Myocyte (in vitro differentiated cells): ENCODE data around the gene MYRFL. TPM values are rescaled to one million over a fixed set of nuclear protein-coding genes. Genes with fewer than 3 reads are reported as not detected.
"Not testable (repeated sequence)": the region's sequence is repeated elsewhere in the genome, so short reads cannot be mapped to it uniquely, and the experiment has no call there.

ENCODE experiments used
- DNase-seq: peaks from one replicate; pipeline ENCODE4 v3.0.0-alpha.2; 2012; ENCODE audit warnings: low read depth
- total RNA-seq: library from RNA; depleted of rRNA; stranded (reverse); fragments of >200 nt; gene quantifications from 2 replicates; pipeline ENCODE4 v1.2.3, GENCODE V29; 2014

MYRFL gene
- total RNA-seq, 1 donor from 2014 or later = 0.03 TPM

DNA sequence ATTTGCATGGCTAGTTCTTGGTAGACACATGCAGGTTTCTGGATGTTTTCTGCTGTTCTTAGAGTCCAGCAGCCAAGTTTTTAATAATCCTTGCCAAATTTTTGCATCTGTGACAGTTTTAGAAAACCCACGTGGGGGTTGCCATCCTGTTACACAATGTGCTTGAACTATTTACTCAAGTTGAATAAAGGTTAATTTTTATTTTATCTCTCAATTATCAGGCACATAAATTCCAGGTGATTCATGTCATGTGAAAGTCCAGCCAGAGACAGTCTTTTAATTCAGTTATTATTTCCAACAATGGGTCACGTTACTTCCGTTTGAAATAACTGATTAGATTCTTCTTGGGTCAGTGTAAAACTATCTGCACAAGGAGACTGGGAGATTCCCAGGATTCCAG, 15.7 kb downstream of the MYRFL start:
- no peak for DNase-seq

DNA sequence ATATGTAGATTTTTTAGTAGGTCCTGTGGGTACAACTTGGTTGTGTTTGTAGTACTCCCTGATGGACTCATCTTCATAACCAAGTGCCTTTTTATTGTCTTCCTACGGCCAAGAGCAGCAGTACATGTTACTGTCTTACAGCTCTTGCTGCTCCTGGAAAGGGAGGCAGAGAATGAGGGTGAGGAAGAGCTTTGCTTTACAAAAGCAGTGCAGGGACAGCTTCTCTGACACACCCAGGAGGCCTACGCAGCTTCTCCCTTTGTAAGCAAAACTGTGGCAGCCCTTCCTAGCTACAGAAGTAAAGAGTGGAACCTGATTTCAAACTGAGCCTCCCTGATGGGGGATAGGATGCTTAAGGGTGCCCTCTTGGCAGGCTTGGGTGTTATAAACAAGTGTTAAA, 18.6 kb downstream of the MYRFL start:
- no peak for DNase-seq

DNA sequence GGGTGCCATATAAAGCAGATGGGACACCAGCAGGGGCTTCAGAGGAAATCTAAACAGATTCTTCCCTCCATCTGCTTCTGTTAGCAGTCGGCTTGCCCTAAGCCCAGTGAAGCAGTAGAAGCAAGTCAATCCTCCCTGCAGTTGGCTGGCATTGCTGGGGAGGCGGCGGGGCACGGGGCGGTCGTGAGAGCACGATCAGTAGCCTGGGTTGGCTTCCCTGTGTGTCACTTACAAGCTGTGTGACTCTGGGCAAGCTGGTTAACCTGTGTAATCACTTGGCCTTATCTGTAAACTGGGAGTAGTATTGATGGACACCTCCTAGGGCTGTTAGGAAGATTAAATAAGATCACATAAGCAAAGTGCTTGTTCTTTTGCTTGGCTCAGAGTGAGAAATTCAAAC, 19.4 kb downstream of the MYRFL start:
- no peak for DNase-seq

DNA sequence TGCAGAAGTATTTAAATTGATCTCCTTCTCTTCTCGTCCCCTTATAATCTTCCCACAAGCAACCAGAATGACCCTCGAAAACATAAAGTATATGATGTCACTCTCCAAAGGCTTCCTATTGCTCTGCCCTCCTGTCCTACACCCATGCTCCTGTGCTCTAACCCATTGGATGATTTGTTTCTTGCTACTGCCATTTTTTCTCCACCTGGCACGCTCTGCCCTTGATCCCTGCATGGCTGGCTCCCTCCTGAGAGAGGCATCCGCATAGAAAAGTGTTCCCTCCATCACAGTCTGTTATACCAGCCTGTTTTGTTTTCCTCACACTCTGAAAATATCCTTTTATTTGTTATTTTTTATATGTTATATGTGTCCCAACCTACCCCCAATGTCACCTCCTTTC, 19.8 kb downstream of the MYRFL start:
- no peak for DNase-seq

DNA sequence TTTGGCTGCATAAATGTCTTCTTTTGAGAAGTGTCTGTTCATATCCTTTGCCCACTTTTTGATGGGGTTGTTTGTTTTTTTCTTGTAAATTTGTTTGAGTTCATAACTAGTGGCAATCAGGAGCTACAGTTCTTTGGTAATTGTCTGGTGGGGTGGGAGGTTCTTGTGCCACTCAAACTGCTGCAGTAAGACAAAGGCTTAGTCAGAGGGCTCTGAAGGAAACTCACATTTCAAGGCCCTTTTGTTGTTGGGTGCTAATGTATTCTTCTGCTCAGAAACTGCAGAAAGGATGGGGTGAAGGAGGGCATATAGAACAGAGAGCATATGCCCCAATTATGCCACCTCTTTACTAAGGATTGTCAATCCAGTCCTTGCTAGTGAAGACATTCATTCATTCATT, 21.9 kb downstream of the MYRFL start:
- DNase-seq = no peak

DNA sequence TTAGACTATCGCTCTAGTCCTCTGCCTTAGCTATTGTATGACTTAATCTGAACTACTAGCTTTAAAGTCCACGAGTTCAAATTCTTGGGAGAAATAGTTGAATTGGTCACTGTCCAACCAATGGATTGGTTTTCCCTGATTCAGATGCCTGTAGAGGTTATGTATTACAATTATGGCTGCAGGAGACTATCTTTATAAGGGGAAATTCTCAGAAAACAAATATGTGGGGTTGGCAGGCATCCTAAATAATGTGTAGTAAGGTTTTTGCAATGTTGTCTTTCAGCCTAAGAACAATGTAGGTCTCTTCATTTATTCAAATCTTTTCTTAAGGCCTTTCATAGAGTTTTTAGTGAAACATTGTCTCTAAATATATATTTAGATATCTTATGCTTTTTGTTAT, 26.9 kb downstream of the MYRFL start:
- DNase-seq = no peak

DNA sequence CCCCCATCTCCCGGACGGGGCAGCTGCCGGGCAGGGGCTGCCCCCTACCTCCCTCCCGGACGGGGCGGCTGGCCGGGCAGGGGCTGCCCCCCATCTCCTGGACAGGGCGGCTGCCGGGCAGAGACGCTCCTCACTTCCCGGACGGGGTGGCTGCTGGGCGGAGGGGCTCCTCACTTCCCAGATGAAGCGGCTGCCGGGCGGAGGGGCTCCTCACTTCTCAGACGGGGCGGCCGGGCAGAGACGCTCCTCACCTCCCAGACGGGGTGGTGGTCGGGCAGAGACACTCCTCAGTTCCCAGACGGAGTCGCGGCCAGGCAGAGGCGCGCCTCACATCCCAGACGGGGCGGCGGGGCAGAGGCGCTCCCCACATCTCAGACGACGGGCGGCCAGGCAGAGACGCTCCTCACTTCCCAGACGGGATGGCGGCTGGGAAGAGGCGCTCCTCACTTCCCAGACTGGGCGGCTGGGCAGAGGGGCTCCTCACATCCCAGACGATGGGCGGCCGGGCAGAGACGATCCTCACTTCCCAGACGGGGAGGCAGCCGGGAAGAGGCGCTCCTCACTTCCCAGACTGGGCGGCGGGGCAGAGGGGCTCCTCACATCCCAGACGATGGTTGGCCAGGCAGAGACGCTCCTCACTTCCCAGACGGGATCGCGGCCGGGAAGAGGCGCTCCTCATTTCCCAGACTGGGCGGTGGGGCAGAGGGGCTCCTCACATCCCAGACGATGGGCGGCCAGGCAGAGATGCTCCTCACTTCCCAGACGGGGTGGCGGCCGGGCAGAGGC, 28.3 kb downstream of the MYRFL start:
- not testable (repeated sequence) for DNase-seq

DNA sequence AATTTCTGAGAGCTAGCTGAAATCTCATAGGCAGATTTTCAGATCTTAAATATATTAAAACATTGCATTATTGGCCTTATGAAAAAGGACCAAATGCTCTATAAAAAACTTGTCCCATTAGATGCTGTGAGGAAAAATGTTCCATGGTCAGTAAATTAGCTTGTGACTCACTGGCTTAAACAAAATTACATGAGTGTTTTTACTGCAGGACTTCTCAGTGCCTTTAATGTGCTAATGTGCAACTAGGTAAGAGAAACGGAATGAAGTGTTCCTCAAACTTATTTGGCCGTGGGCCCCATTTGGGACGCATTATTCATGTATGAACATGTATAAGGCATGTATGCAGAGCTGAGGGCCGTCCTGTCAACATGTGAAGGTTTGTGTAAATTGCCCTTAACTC, 41.7 kb downstream of the MYRFL start:
- DNase-seq = no peak

DNA sequence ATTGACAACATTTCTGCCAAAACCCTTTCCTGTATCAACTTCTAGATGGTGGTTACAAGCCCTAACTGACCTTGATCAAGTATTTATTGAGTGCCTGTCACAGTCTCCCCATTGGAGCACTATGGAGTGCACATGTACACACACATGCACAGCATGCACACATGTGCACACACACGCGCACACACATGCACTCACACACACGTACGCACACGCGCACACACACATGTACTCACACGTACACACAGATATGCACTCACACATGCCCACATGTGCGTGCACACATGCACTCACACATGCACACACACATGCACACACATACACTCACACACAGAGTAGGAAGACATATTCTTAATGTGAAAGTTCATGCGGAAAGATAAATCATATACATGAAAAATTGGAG, 43.7 kb downstream of the MYRFL start:
- no peak for DNase-seq

DNA sequence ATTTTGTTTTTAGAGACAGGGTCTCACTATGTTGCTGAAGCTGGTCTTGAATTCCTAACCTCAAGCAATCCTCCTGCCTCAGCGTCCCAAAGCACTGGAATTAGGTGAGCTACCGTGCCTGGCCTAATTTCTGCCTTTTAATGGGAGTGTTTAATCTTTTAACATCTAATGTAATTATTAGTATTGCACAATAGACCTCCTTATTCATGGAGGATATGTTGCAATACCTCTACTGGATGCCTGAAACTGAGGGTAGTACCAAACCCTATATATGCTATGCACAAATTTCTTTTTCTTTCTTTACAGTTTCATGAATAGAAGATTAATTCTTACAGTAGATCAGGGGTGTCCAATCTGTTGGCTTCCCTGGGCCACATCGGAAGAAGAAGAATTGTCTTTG, 47.8 kb downstream of the MYRFL start:
- DNase-seq = no peak

DNA sequence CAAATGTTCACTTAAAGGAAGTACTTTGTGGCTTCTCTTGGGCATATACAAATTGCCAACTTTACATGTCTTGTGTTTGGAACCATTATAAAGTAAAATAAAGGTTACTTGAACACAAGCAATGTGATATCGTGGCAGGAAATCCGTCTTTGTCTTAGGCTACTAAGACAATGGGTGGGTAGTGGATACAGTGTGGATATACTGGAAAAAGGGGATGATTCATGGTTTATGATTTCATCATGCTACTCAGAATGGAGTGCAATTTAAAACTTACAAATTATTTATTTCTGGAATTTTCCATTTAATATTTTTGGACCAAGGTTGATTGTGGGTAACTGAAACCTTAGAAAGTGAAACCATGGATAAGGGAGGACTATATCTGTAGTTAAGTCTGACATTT, 48.4 kb downstream of the MYRFL start:
- DNase-seq = no peak

DNA sequence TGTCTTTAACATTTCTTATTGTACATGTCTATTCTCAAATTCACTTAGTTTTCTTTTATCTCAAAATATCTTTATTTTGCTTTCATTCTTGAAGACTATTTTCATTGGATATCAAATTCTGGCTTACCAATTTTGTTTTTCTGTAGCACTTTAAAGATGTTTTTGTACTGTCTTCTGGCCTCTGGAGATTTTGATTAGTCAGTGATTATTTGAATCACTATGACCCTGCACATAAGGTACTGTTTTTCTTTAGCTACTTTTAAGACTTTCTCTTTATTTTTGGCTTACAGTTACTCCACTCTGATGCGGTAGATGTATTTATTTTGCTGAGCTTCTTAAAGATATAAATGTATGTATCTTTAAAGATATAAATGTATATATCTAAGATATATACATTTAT, 49.6 kb downstream of the MYRFL start:
- DNase-seq = no peak

DNA sequence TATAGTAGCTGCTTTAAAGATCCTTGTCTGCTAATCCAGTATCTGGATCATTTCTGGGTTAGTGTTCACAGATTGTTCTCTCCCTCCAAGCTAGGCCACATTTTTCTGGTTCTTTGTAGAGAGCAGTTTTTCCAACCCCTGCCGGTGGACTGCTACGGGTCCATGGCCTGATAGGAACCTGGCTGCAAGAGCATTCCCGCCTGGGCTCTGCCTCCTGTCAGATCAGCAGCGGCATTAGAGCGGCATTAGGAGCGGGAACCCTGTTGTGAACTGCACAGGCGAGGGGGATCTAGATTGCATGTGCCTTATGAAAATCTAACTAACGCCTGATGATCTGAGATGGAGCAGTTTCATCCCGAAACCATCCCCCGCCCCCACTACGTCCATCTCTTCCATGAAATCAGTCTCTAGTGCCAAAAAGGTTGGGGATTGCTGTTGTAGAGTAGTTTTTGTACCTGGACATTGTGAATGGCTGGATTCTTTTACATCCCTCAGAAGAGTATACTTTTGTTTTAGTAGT, 50.4 kb downstream of the MYRFL start:
- DNase-seq = no peak

DNA sequence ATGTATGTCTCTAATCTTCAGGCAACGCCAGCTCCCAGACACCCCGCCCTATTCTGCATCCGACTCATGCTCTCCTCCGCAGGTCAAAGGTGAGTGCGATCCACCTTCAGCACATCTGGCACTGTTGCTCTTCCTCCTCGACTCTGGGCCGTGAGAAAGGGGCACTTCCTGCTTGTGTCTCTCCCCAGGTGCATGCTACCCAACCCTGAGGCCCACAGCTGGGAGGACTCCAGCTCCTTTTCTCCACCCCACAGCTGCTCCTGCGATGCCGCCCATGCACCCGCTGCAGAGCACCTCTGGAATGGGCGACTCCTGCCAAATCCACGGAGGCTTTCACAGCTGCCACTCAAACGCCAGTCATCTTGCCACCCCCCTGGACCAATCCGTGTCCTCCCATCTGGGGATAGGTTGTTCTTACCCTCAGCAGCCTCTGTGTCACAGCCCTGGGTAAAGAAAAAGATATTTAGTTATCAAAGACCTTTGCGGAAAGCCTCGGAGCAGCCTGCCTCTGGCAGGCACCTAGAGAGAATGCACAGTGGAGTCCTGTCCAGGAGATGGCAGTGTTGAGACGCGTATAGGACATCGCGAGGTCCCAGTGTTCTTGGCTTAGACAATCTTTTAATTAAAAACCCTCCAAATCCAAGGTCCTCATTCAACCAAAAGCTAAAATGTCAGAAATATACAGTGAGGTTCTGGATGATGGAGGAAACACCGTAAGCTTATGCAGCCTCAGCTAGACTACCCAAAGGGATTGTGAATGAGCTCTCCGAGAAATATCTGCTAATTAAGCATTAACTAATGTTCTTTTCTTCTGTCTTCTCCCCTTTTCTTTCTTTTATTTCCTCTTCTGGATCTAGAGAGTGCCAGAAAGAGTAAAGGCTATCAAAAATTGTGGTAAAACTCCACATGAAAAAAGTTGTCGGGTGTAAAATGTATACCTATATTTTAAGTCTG, 54.3 kb downstream of the MYRFL start:
- DNase-seq = peak; percentile 81

DNA sequence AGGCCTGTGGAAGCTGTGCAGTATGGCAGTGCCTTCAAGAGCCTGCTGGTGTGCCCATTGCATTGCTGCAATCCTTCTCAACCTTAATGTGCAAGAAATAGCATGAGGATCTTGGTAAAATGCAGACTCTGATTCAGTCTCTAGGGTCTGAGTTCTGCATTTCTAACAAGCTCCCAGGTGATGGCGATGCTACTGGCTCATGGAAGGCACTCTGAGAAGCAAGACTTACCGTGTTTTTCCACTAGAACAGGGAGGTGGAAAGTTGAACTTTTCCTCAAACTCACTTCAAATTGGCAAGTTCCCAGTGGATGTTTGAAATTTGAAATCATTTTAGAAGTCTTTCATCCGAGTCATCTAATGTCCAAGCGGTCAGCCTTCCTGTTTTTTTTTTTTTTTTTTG, 55.5 kb downstream of the MYRFL start:
- DNase-seq = no peak

DNA sequence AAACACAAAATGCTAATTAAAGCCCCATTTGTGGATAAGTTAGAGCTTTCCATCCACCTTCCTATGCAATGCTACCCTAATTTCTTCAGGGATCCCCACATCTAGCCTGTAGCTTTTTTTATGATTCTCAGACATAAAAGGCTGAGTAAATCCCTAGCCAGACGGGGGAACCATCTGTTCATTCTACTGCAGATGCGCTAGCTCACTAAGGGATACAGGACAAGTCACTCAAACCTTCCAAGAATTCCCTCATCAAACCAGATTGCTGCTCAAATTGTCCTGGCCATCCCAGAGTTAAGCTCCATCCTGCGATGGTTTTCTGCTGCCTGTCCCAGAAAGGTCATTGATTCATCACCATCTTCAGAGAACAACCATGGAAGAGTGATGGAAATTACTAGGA, 56.7 kb downstream of the MYRFL start:
- no peak for DNase-seq

DNA sequence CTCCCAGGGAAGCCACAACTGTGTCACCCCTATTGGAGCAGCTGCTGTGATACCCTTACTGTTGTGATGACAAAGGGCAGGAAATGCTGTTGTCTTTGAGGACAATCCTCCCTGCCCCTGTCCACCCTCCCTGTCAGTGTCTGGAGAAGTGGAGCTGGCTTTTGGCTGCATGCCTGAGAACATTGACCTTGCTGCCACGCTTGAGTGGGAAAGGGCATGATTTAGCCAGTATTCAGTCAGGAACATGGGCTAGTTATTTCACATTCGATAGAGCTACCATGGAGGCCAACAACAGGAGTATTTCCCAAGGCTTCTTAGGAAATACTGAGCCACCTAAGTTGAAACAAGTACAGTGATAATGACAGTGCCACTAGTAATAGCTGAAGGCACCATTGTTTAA, 59.4 kb downstream of the MYRFL start:
- no peak for DNase-seq

DNA sequence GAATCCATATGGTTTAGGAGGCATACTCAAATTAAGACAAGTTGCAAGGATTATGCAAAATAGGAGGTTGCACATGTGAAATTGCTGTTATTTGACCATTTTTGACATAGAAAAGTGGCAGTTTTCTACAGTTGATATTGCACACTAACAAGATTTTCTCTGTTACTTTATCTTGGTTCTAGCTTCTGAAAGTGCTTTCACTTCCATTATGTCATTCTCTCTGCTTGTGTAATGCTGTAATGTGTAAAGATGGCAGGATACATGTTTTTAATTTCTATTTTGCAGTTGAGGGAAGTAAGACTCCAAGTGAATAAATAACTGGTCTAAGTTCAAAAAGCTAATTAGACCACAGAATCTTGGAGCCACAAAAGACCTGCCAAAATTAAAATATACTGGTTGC, 60.6 kb downstream of the MYRFL start:
- no peak for DNase-seq

DNA sequence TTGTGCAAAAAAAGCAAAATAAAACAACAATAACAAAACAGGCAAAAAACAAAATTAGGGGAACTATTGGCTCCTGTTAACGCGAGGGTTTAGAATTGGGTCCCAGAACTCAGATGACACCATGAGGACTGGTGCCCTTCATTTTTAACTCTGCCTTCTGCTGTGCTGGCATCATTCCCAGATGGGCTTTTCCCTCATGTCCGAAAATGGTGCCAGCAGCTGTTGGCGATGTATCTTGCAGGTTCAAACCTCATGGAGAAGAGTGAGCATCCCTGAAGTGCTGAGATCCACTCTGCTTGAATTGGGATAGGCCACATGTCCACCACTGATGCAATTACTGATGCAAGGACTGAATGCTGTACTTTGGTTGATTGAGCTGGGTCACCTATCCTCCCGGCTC, 61.1 kb downstream of the MYRFL start:
- DNase-seq = peak; percentile 80

DNA sequence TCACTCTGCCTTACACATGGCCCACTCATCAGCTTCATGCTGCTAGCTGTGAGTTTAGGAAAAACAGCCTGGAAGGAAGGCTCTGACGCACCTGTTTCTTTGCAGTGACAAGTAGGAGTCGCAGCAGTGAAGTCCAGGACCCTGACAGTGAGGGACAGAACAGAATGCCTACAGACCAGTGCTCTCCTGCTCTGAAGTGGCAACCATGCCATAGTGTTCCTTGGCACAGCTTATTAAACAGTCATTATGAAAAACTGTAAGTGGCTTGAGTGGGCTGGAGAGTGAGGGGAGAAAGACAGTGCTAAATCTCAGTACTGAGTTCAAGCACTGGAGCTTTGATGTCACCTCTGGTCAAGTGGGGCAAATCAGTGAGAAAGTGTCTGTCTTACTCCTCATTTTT, 61.7 kb downstream of the MYRFL start:
- DNase-seq = no peak

DNA sequence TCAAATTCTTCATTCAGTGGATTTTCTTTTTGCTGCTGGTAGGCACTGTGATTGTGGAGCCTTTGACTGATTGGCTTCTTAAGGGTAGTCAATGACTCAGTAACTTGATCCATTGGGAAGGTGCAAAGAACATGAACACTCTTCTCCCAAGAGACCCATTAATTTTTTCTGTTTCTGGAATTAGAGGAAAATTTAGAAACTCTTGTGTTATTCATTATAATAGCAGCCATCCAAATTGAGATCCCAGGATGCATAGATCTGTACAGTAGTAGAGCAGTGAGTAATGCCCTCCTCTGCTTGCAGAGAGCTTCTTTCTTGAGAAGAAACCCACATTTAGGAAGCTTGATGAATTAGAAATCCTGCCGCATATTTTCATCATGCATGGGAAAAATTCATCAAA, 63.9 kb downstream of the MYRFL start:
- DNase-seq = no peak

DNA sequence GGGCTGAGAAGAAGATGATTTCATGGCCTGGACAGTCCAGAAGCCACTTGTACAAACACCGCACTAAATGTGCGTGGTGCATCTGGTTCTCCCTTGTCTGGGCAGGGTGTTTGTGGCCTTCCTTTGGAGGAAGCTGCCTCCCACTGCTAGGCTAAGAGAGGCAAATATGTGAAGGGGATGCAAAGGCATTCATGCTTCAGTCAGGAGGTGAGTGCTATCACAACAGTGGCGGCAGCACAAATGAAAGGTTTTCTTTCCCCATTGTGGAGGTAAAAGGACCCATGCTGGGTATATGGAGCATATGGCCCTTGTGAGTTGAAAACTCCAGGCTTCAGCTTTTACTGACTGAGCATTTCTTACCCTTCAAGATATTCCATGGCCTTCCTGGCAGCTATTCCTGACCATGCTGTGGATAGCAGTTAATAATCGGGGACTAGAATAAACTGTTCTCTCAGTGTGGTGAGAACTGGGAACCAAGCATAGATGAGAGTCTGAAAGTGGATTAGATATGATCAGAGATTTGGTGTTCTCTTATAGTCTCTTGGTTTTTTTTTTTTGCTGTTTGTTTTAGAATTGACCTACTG, 69.9 kb downstream of the MYRFL start:
- DNase-seq = peak; percentile 45
